Naive thymus-derived CD4-positive, alpha-beta T cell (primary cell): ENCODE results near the gene OR1A2. TPM values are rescaled to one million over a fixed set of nuclear protein-coding genes. Genes with fewer than 3 reads are reported as not detected.

ENCODE experiments used
- ATAC-seq: fragments of 150-1000 bp; cut with Tn5 transposase; 2 replicates; pipeline ENCODE4 v1.10.0; 2021; ENCODE audit warnings: mild to moderate bottlenecking, moderate library complexity
- CTCF ChIA-PET: fragments of 350-600 bp; sonication (Branson Sonifier 250); formaldehyde crosslinking; loops from one replicate; lab custom pipeline; 2021; ENCODE audit warnings: antibody characterized with exemption; lab: Charles Lee
- POLR2A ChIA-PET: fragments of 350-600 bp; sonication (Branson Sonifier 250); formaldehyde crosslinking; loops from one replicate; lab custom pipeline; 2021; ENCODE audit warnings: antibody characterized with exemption, inconsistent platforms; lab: Charles Lee
- DNase-seq, 9 donors: peaks; one replicate each; pipeline versions ENCODE4 v3.0.0 to v3.0.0-alpha.2; 2020 to 2022; ENCODE audit warnings: mixed read lengths in 1 of 9
- H3K27ac ChIP-seq: one replicate; pipeline ENCODE4 v1.7.0; 2013; ENCODE audit warnings: mild to moderate bottlenecking, low read depth, low read length, moderate library complexity
- H3K27me3 ChIP-seq, 2 donors: one replicate each; pipeline ENCODE4 v1.7.0; 2013; ENCODE audit warnings: low read length in 2 of 2, mild to moderate bottlenecking in 2 of 2, moderate library complexity in 2 of 2; ENCODE audit not compliant: control insufficient read depth in 2 of 2, insufficient read depth in 2 of 2
- H3K36me3 ChIP-seq, 3 experiments: 1 replicate in 2 of 3; 2 replicates in 1 of 3; pipeline ENCODE4 v1.7.0; 2013; ENCODE audit warnings: low read length in 3 of 3, mild to moderate bottlenecking in 3 of 3, moderate library complexity in 1 of 3; ENCODE audit not compliant: insufficient read depth in 3 of 3, control insufficient read depth in 2 of 3
- H3K4me1 ChIP-seq, 2 donors: one replicate each; pipeline ENCODE4 v1.7.0; 2013; ENCODE audit warnings: low read length in 2 of 2, mild to moderate bottlenecking in 2 of 2, moderate library complexity in 1 of 2; ENCODE audit not compliant: control insufficient read depth in 2 of 2, insufficient read depth in 2 of 2
- H3K4me3 ChIP-seq: 2 replicates; pipeline ENCODE4 v1.7.0; 2013; ENCODE audit warnings: mild to moderate bottlenecking, low read length
- H3K9me3 ChIP-seq, 3 experiments: 1 replicate in 2 of 3; 2 replicates in 1 of 3; pipeline ENCODE4 v1.7.0; 2013; ENCODE audit warnings: low read length in 3 of 3; ENCODE audit not compliant: control insufficient read depth in 2 of 3
- H3K27ac Mint-ChIP-seq, 9 donors: one replicate each; pipeline ENCODE4 v1.8.0; 2020 to 2022; ENCODE audit warnings: mixed read lengths in 9 of 9, mild to moderate bottlenecking in 8 of 9, moderate library complexity in 5 of 9, inconsistent platforms in 2 of 9
- H3K27me3 Mint-ChIP-seq, 5 donors: one replicate each; pipeline ENCODE4 v1.8.0; 2021 to 2022; ENCODE audit warnings: mixed read lengths in 5 of 5, mild to moderate bottlenecking in 1 of 5
- H3K36me3 Mint-ChIP-seq, 5 donors: one replicate each; pipeline ENCODE4 v1.8.0; 2020 to 2022; ENCODE audit warnings: mixed read lengths in 5 of 5, mild to moderate bottlenecking in 3 of 5, inconsistent platforms in 1 of 5
- H3K4me1 Mint-ChIP-seq, 7 donors: one replicate each; pipeline ENCODE4 v1.8.0; 2020 to 2022; ENCODE audit warnings: mixed read lengths in 7 of 7, mild to moderate bottlenecking in 3 of 7, inconsistent platforms in 1 of 7
- H3K4me3 Mint-ChIP-seq, 10 donors: one replicate each; pipeline ENCODE4 v1.8.0; 2020 to 2022; ENCODE audit warnings: mild to moderate bottlenecking in 10 of 10, mixed read lengths in 10 of 10, moderate library complexity in 6 of 10, inconsistent platforms in 2 of 10
- H3K9me3 Mint-ChIP-seq, 11 donors: one replicate each; pipeline ENCODE4 v1.8.0; 2020 to 2022; ENCODE audit warnings: mixed read lengths in 11 of 11, mild to moderate bottlenecking in 4 of 11, inconsistent platforms in 1 of 11, moderate library complexity in 1 of 11
- intact Hi-C, 2 donors: fragments of 100-400 bp; cut with micrococcal nuclease; formaldehyde crosslinking; loops; one replicate each; pipeline ENCODE4 v1.15.1; 2023
- polyA plus RNA-seq, 2 donors: library from polyadenylated mRNA; unstranded; fragments of 300-500 nt; fragmentation: Illumina TruSeq; gene quantifications; one replicate each; pipeline ENCODE4 v1.2.3, GENCODE V29; 2021
- total RNA-seq, 6 experiments: library from RNA in 5 of 6; stranded (reverse) in 5 of 6; gene quantifications; 1 replicate in 5 of 6; 2 replicates in 1 of 6; pipeline ENCODE4 v1.2.3 and lab custom pipeline; 2021 to 2026

The OR1A2 gene
- not detected for total RNA-seq
- polyA plus RNA-seq, result not detected
- not detected for total RNA-seq (lab: John Stamatoyannopoulos, UW)

DNA sequence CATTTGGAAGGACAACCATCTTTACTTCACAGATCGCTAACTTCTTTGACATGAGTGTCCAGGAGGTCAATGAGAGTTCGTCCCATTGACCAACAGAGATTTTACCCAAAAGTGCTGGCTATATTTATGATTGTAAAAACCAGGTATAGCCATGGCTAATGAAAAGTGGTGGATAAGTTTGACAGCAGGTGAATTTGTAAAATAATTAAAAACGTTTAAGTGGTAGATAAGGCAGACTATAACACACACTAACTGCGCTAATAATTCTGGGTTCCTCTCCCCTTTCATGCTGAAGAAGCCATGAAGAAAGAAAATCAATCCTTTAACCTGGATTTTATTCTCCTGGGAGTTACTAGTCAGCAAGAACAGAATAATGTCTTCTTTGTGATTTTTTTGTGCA is at the start of gene OR1A2:
Gene OR1A2 (plus strand): TSS at position 301 of the 400 bp plus-strand sequence. CDS start 0 bp downstream, at position 301.
- Mint-ChIP-seq H3K27ac (no peak within 1 kb of the TSS), H3K4me1 (no peaks in the 10 kb centered on the region), H3K4me3 (no peak within 1 kb of the TSS), H3K27me3 (peaks cover 3 to 42% (median 26%) of the 10 kb centered on the region in 5 donors), H3K36me3 (peaks cover 0 to 4% (median 1%) of the 10 kb centered on the region in 5 donors), H3K9me3 (peaks cover 2 to 26% (median 12%) of the 10 kb centered on the region in 11 donors)
- CTCF ChIA-PET, result no interaction called here
- H3K4me3 ChIP-seq, result no peak within 1 kb of the TSS
- ATAC-seq (no peak), DNase-seq (no peak)
- no peaks in the 10 kb centered on the region for H3K9me3 ChIP-seq
- POLR2A ChIA-PET, result no interaction called here
- H3K27me3 ChIP-seq, result no peaks in the 10 kb centered on the region
- no peaks in the 10 kb centered on the region for H3K36me3 ChIP-seq
- H3K27ac ChIP-seq, result no peak within 1 kb of the TSS
- H3K4me1 ChIP-seq, result no peaks in the 10 kb centered on the region
- intact Hi-C loops, result no loop called here

GRCh38 chr17:3157218-3157617 is 40.1 kb upstream of the OR1A2 start:
- ChIA-PET CTCF (no interaction called here), POLR2A (no interaction called here)
- H3K4me1 Mint-ChIP-seq, result no peaks in the 10 kb centered on the region
- H3K27ac Mint-ChIP-seq, result no peak overlapping the region
- ATAC-seq (no peak), DNase-seq (no peak)
- intact Hi-C loops, result no loop called here
- H3K27ac ChIP-seq, result no peak overlapping the region
- H3K9me3 Mint-ChIP-seq, result peaks cover 0 to 19% (median 3%) of the 10 kb centered on the region in 11 donors
- no peaks in the 10 kb centered on the region for H3K4me1 ChIP-seq
- H3K9me3 ChIP-seq, result no peaks in the 10 kb centered on the region
- H3K27me3 ChIP-seq, result no peaks in the 10 kb centered on the region
- peaks cover 5 to 53% (median 40%) of the 10 kb centered on the region in 5 donors for H3K27me3 Mint-ChIP-seq
- H3K36me3 Mint-ChIP-seq, result no peaks in the 10 kb centered on the region
- H3K36me3 ChIP-seq, result no peaks in the 10 kb centered on the region
- no peak overlapping the region for H3K4me3 ChIP-seq
- H3K4me3 Mint-ChIP-seq, result no peak overlapping the region

- ATAC-seq, result peak; percentile 47
- H3K9me3 Mint-ChIP-seq, result peaks cover 0 to 26% (median 10%) of the 10 kb centered on the region in 11 donors
These were observed 29.7 kb upstream of the OR1A2 start for GRCh38 chr17:3167574-3167973.

GRCh38 chr17:3189961-3190360 is 7.4 kb upstream of the OR1A2 start:
- H3K27me3 Mint-ChIP-seq, result peaks cover 4 to 28% (median 18%) of the 10 kb centered on the region in 5 donors

More at GRCh38 chr17:3167574-3167973, 29.7 kb upstream of the OR1A2 start:
- H3K36me3 ChIP-seq, result no peaks in the 10 kb centered on the region
- no peaks in the 10 kb centered on the region for H3K4me1 ChIP-seq
- Mint-ChIP-seq H3K27me3 (peaks cover 0 to 34% (median 26%) of the 10 kb centered on the region in 5 donors), H3K4me1 (no peaks in the 10 kb centered on the region), H3K27ac (no peak overlapping the region), H3K4me3 (peak overlapping the region in 1 of 10 donors; percentile 21), H3K36me3 (peaks cover 0 to 11% (median 4%) of the 10 kb centered on the region in 5 donors)
- H3K4me3 ChIP-seq, result no peak overlapping the region
- POLR2A ChIA-PET, result no interaction called here
- H3K27me3 ChIP-seq, result no peaks in the 10 kb centered on the region
- CTCF ChIA-PET, result no interaction called here
- H3K27ac ChIP-seq, result no peak overlapping the region
- peaks cover 0 to 13% (median 0%) of the 10 kb centered on the region in 3 experiments for H3K9me3 ChIP-seq
- DNase-seq, result no peak
- intact Hi-C loops, result no loop called here

DNA sequence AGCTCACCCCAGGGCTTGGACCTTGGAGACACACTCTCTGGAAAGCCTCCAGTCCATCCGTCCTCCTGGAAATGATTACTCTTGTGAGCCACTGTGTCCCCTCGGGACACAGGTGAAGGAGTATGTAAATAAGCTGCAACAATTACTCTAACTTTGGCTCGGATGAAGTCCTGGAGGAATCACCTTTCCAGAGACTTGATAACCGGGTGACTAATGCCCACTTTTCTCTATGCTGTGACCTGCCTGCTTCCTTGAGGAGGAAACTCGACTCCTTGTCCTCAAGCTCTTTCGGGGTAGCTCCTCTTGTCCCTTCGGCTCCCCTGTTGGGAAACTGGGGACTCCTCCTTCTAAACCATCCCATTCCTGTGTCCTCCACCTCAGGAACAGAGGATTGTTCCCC is 10.0 kb downstream of the OR1A2 start, which contains the start of gene OR1A1:
Gene OR1A1 (plus strand): TSS at position 301 of the 400 bp plus-strand sequence. CDS start 7,954 bp downstream, outside the sequence.
- ATAC-seq (no peak), DNase-seq (no peak)
- H3K4me3 Mint-ChIP-seq, result no peak within 1 kb of the TSS
- Histone ChIP-seq H3K36me3 (no peaks in the 10 kb centered on the region), H3K27ac (no peak within 1 kb of the TSS), H3K9me3 (no peaks in the 10 kb centered on the region), H3K27me3 (no peaks in the 10 kb centered on the region), H3K4me3 (no peak within 1 kb of the TSS), H3K4me1 (no peaks in the 10 kb centered on the region)
- intact Hi-C loops, result no loop called here
- peaks cover 0 to 25% (median 9%) of the 10 kb centered on the region in 11 donors for H3K9me3 Mint-ChIP-seq
- ChIA-PET POLR2A (no interaction called here), CTCF (no interaction called here)
- no peaks in the 10 kb centered on the region for H3K4me1 Mint-ChIP-seq
- H3K36me3 Mint-ChIP-seq, result peaks cover 0 to 5% (median 0%) of the 10 kb centered on the region in 5 donors
- H3K27ac Mint-ChIP-seq, result no peak within 1 kb of the TSS
- H3K27me3 Mint-ChIP-seq, result peaks cover 0 to 23% (median 7%) of the 10 kb centered on the region in 5 donors

More at GRCh38 chr17:3189961-3190360, 7.4 kb upstream of the OR1A2 start:
- Mint-ChIP-seq H3K4me1 (no peaks in the 10 kb centered on the region), H3K27ac (no peak overlapping the region), H3K4me3 (no peak overlapping the region), H3K9me3 (peaks cover 0 to under 1% (median 0%) of the 10 kb centered on the region in 11 donors), H3K36me3 (peaks cover 0 to under 1% (median 0%) of the 10 kb centered on the region in 5 donors)
- H3K27ac ChIP-seq, result no peak overlapping the region
- DNase-seq, result no peak
- no peak overlapping the region for H3K4me3 ChIP-seq
- POLR2A ChIA-PET, result no interaction called here
- H3K4me1 ChIP-seq, result no peaks in the 10 kb centered on the region
- no peaks in the 10 kb centered on the region for H3K36me3 ChIP-seq
- no peak for ATAC-seq
- intact Hi-C loops, result no loop called here
- CTCF ChIA-PET, result no interaction called here
- H3K27me3 ChIP-seq, result no peaks in the 10 kb centered on the region
- H3K9me3 ChIP-seq, result no peaks in the 10 kb centered on the region

GRCh38 chr17:3208484-3208883 is 11.2 kb downstream of the OR1A2 start:
- no peak for ATAC-seq
- H3K36me3 ChIP-seq, result no peaks in the 10 kb centered on the region
- H3K9me3 ChIP-seq, result no peaks in the 10 kb centered on the region
- Mint-ChIP-seq H3K9me3 (peaks cover 0 to 17% (median 9%) of the 10 kb centered on the region in 11 donors), H3K36me3 (peaks cover 0 to 5% (median 0%) of the 10 kb centered on the region in 5 donors), H3K4me3 (no peak overlapping the region), H3K27ac (peak overlapping the region in 1 of 9 donors; percentile 67), H3K4me1 (peaks cover 0 to 2% (median 0%) of the 10 kb centered on the region in 7 donors), H3K27me3 (peaks cover 4 to 25% (median 12%) of the 10 kb centered on the region in 5 donors)
- intact Hi-C loops, result no loop called here
- no peak for DNase-seq
- ChIA-PET POLR2A (no interaction called here), CTCF (no interaction called here)
- no peaks in the 10 kb centered on the region for H3K4me1 ChIP-seq
- H3K27ac ChIP-seq, result no peak overlapping the region
- H3K4me3 ChIP-seq, result no peak overlapping the region
- H3K27me3 ChIP-seq, result no peaks in the 10 kb centered on the region

GRCh38 chr17:3213001-3213400 is 15.7 kb downstream of the OR1A2 start:
- intact Hi-C loops, result no loop called here
- no peak overlapping the region for H3K4me3 ChIP-seq
- peaks cover 0 to 14% (median 3%) of the 10 kb centered on the region in 11 donors for H3K9me3 Mint-ChIP-seq
- H3K27ac ChIP-seq, result no peak overlapping the region
- H3K4me3 Mint-ChIP-seq, result no peak overlapping the region
- ATAC-seq (no peak), DNase-seq (no peak)
- no peaks in the 10 kb centered on the region for H3K36me3 Mint-ChIP-seq
- H3K27ac Mint-ChIP-seq, result no peak overlapping the region
- H3K27me3 Mint-ChIP-seq, result peaks cover 2 to 24% (median 12%) of the 10 kb centered on the region in 5 donors
- no peaks in the 10 kb centered on the region for H3K4me1 ChIP-seq
- peaks cover 0 to 5% (median 0%) of the 10 kb centered on the region in 7 donors for H3K4me1 Mint-ChIP-seq
- POLR2A ChIA-PET, result no interaction called here
- H3K36me3 ChIP-seq, result no peaks in the 10 kb centered on the region
- H3K9me3 ChIP-seq, result no peaks in the 10 kb centered on the region
- CTCF ChIA-PET, result no interaction called here
- H3K27me3 ChIP-seq, result no peaks in the 10 kb centered on the region
